ENCODE measurements around the gene GOLGA3.

DNA sequence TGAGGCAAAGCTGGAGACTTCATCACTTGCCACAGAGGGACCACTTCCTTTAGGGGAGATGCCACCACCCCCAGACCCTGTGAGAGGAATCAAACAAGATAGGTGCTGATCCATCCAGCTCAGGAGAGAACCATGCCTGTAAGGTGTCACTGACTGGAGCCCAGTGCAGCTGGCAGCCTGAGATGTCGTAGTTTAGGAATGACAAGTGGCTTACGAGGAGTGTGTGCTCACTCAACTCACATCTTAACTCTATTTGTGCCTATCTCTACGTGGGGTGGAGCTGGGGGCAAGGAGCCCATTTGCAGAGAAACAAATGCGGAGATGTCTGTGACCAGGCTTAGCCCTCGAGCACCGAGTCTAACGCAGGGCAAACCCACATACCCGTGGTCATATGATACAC, 32.9 kb upstream of the GOLGA3 start:
- TF ChIP-seq, protein P1, sequence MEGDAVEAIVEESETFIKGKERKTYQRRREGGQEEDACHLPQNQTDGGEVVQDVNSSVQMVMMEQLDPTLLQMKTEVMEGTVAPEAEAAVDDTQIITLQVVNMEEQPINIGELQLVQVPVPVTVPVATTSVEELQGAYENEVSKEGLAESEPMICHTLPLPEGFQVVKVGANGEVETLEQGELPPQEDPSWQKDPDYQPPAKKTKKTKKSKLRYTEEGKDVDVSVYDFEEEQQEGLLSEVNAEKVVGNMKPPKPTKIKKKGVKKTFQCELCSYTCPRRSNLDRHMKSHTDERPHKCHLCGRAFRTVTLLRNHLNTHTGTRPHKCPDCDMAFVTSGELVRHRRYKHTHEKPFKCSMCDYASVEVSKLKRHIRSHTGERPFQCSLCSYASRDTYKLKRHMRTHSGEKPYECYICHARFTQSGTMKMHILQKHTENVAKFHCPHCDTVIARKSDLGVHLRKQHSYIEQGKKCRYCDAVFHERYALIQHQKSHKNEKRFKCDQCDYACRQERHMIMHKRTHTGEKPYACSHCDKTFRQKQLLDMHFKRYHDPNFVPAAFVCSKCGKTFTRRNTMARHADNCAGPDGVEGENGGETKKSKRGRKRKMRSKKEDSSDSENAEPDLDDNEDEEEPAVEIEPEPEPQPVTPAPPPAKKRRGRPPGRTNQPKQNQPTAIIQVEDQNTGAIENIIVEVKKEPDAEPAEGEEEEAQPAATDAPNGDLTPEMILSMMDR (conservative IDR thresholded peaks at IDR 0.05): no peak
- TF ChIP-seq ZFX (IDR thresholded peaks at IDR 0.05): no peak

All from C4-2B (cell line).